DMS79 treated with DMSO at 0.1 percent for 48 hours (cell line): ENCODE results near the gene SRI.

Experiments used
- DNase-seq: peaks from one replicate; lab custom pipeline; 2025; lab: John Stamatoyannopoulos, UW

Gene SRI

GRCh38 chr7:88224601-88225275 is 4.9 kb upstream of the SRI start:
- no peak for DNase-seq

GRCh38 chr7:88223265-88223664 is 3.4 kb upstream of the SRI start:
- no peak for DNase-seq

GRCh38 chr7:88218836-88219605 is 817 bp downstream of the SRI start:
- DNase-seq: peak; percentile 75

GRCh38 chr7:88218429-88218745 is 1.5 kb downstream of the SRI start:
- DNase-seq: no peak

- DNase-seq: peak; percentile 97
Observed at GRCh38 chr7:88217675-88218428, 2.0 kb downstream of the SRI start.

GRCh38 chr7:88216276-88216675 is 3.6 kb downstream of the SRI start:
- peak; percentile 96 for DNase-seq

GRCh38 chr7:88215295-88215694 is 4.5 kb downstream of the SRI start:
- DNase-seq: no peak

GRCh38 chr7:88214456-88214855 is 5.4 kb downstream of the SRI start:
- no peak for DNase-seq

- no peak for DNase-seq
Observed at GRCh38 chr7:88212918-88213317, 6.9 kb downstream of the SRI start.

- DNase-seq: no peak
Observed at GRCh38 chr7:88208521-88208920, 11.3 kb downstream of the SRI start.

- DNase-seq: no peak
Observed at GRCh38 chr7:88206254-88206653, 13.6 kb downstream of the SRI start.

GRCh38 chr7:88205179-88205578 is 14.7 kb downstream of the SRI start:
- no peak for DNase-seq

GRCh38 chr7:88204525-88205110 is 15.2 kb downstream of the SRI start:
- no peak for DNase-seq

GRCh38 chr7:88203401-88203800 is 16.4 kb downstream of the SRI start:
- no peak for DNase-seq

GRCh38 chr7:88202799-88203198 is 17.0 kb downstream of the SRI start:
- DNase-seq: no peak

- no peak for DNase-seq
Observed at GRCh38 chr7:88202278-88202677, 17.6 kb downstream of the SRI start.

GRCh38 chr7:88201305-88201704 is 18.5 kb downstream of the SRI start:
- DNase-seq: no peak

GRCh38 chr7:88200789-88201188 is 19.0 kb downstream of the SRI start:
- peak; percentile 65 for DNase-seq

GRCh38 chr7:88200261-88200660 is 19.6 kb downstream of the SRI start:
- no peak for DNase-seq

GRCh38 chr7:88191911-88192310 is 27.9 kb downstream of the SRI start:
- no peak for DNase-seq

GRCh38 chr7:88185650-88186049 is 34.2 kb downstream of the SRI start:
- no peak for DNase-seq

GRCh38 chr7:88184848-88185304 is 35.0 kb downstream of the SRI start:
- DNase-seq: no peak

GRCh38 chr7:88183051-88183450 is 36.8 kb downstream of the SRI start:
- DNase-seq: no peak
